IMR-90 (cell line): Measurements from ENCODE around the gene AGK. TPM values are rescaled to one million over a fixed set of nuclear protein-coding genes. Genes with fewer than 3 reads are reported as not detected.

Experiments
- ATAC-seq: fragments of 200-7000 bp; cut with Tn5 transposase; 2 replicates; pipeline ENCODE4 v1.9.1; 2020; ENCODE audit warnings: low read depth, mild to moderate bottlenecking, moderate library complexity
- BruUV-seq: library from RNA; stranded (reverse); fragments of 400-500 nt; replicated peaks from 2 replicates; lab custom pipeline; 2021; lab: Mats Ljungman, UMichigan
- CTCF ChIA-PET: fragments of 300-600 bp; formaldehyde crosslinking; extraction: SDS; loops from one replicate; lab custom pipeline; 2021; ENCODE audit warnings: antibody characterized with exemption; lab: Yijun Ruan, JAX
- POLR2A ChIA-PET: fragments of 300-600 bp; sonication (Branson Sonifier 250); formaldehyde crosslinking; loops from one replicate; lab custom pipeline; 2022; ENCODE audit warnings: antibody characterized with exemption; ENCODE audit not compliant: unreplicated experiment; lab: Charles Lee
- DNase-seq: peaks from one replicate; pipeline ENCODE4 v3.0.0; 2013
- H2AFZ ChIP-seq: replicated peaks from 2 replicates; pipeline ENCODE3; 2013; ENCODE audit warnings: low read length, mild to moderate bottlenecking; ENCODE audit not compliant: poor library complexity
- H2AK5ac ChIP-seq: 2 replicates; pipeline ENCODE4 v1.6.1; 2013; ENCODE audit warnings: low read depth, low read length, inconsistent platforms
- H2AK9ac ChIP-seq: replicated peaks from 2 replicates; pipeline ENCODE3; 2013; ENCODE audit warnings: mild to moderate bottlenecking, low read depth, low read length, moderate library complexity; ENCODE audit not compliant: poor library complexity
- H2BK120ac ChIP-seq: 2 replicates; pipeline ENCODE4 v1.6.1; 2013; ENCODE audit warnings: low read depth, low read length, inconsistent platforms
- H2BK15ac ChIP-seq: 3 replicates; pipeline ENCODE4 v1.6.1; 2013; ENCODE audit warnings: low read depth, low read length, inconsistent platforms
- H2BK20ac ChIP-seq: 2 replicates; pipeline ENCODE4 v1.6.1; 2013; ENCODE audit warnings: low read depth, mild to moderate bottlenecking, inconsistent platforms, low read length, moderate library complexity
- H2BK5ac ChIP-seq: 2 replicates; pipeline ENCODE4 v1.6.1; 2013; ENCODE audit warnings: mild to moderate bottlenecking, low read depth, low read length, inconsistent platforms; ENCODE audit not compliant: poor library complexity, severe bottlenecking
- H3K14ac ChIP-seq: replicated peaks from 2 replicates; pipeline ENCODE4 v1.6.1; 2013; ENCODE audit warnings: low read depth, low read length, inconsistent platforms
- H3K18ac ChIP-seq: 2 replicates; pipeline ENCODE4 v1.6.1; 2013; ENCODE audit warnings: low read depth, low read length, control low read depth
- H3K23ac ChIP-seq: 2 replicates; pipeline ENCODE4 v1.6.1; 2013; ENCODE audit warnings: low read depth, low read length, inconsistent platforms
- H3K27ac ChIP-seq: 2 replicates; pipeline ENCODE4 v1.5.1; 2013; ENCODE audit warnings: mild to moderate bottlenecking, control low read depth, low read length; ENCODE audit not compliant: insufficient read depth
- H3K27me3 ChIP-seq: 2 replicates; pipeline ENCODE4 v1.6.1; 2013; ENCODE audit warnings: low read length; ENCODE audit not compliant: control insufficient read depth, insufficient read depth
- H3K36me3 ChIP-seq: 2 replicates; pipeline ENCODE4 v1.6.1; 2013; ENCODE audit warnings: low read length, mixed read lengths; ENCODE audit not compliant: control insufficient read depth, insufficient read depth
- H3K4ac ChIP-seq: 2 replicates; pipeline ENCODE4 v1.6.1; 2013; ENCODE audit warnings: low read depth, low read length, inconsistent platforms
- H3K4me1 ChIP-seq: 2 replicates; pipeline ENCODE4 v1.6.1; 2013; ENCODE audit warnings: low read length, mixed read lengths; ENCODE audit not compliant: control insufficient read depth, insufficient read depth
- H3K4me2 ChIP-seq: 2 replicates; pipeline ENCODE4 v1.6.1; 2013; ENCODE audit warnings: low read depth, mild to moderate bottlenecking, control low read depth, low read length, moderate library complexity
- H3K4me3 ChIP-seq: 2 replicates; pipeline ENCODE4 v1.5.1; 2013; ENCODE audit warnings: low read depth, mild to moderate bottlenecking, control low read depth, low read length, moderate library complexity; ENCODE audit not compliant: insufficient read depth
- H3K56ac ChIP-seq: 2 replicates; pipeline ENCODE4 v1.6.1; 2013; ENCODE audit warnings: low read length, inconsistent platforms; ENCODE audit not compliant: insufficient read depth; ENCODE audit errors: extremely low read depth
- H3K79me1 ChIP-seq, 2 experiments: 2 replicates each; pipeline ENCODE4 v1.6.1; 2013; ENCODE audit warnings: low read length in 2 of 2, inconsistent platforms in 1 of 2, low read depth in 1 of 2
- H3K9ac ChIP-seq: 2 replicates; pipeline ENCODE4 v1.6.1; 2013; ENCODE audit warnings: low read depth, low read length, control low read depth
- H3K9me1 ChIP-seq: 2 replicates; pipeline ENCODE4 v1.6.1; 2013; ENCODE audit warnings: low read length, inconsistent platforms; ENCODE audit not compliant: insufficient read depth
- H3K9me3 ChIP-seq: 2 replicates; pipeline ENCODE4 v1.6.1; 2013; ENCODE audit warnings: low read length; ENCODE audit not compliant: control insufficient read depth, insufficient read depth
- H4K20me1 ChIP-seq: 2 replicates; pipeline ENCODE4 v1.6.1; 2013; ENCODE audit warnings: low read length, inconsistent platforms; ENCODE audit not compliant: insufficient read depth
- H4K5ac ChIP-seq: 2 replicates; pipeline ENCODE4 v1.6.1; 2013; ENCODE audit warnings: mild to moderate bottlenecking, low read depth, low read length, control low read depth
- H4K8ac ChIP-seq, 2 experiments: 2 replicates each; pipeline ENCODE4 v1.6.1; 2013; ENCODE audit warnings: low read depth in 2 of 2, low read length in 2 of 2, control low read depth in 1 of 2, inconsistent platforms in 1 of 2
- H4K91ac ChIP-seq: 2 replicates; pipeline ENCODE4 v1.6.1; 2013; ENCODE audit warnings: low read depth, low read length, inconsistent platforms; ENCODE audit not compliant: insufficient read depth
- CEBPB ChIP-seq: IDR thresholded peaks from 2 replicates; pipeline ENCODE4 v1.6.1; 2012; ENCODE audit warnings: low read depth, low read length, improper control_type of control experiment
- CHD1 ChIP-seq: IDR thresholded peaks from 2 replicates; pipeline ENCODE4 v1.6.1; 2012; ENCODE audit warnings: low read depth, low read length, improper control_type of control experiment
- CTCF ChIP-seq: conservative IDR thresholded peaks from 2 replicates; pipeline ENCODE4 v1.5.1; 2012; ENCODE audit warnings: mild to moderate bottlenecking, low read depth, low read length, improper control_type of control experiment
- ELK1 ChIP-seq: fragments of 150-350 bp; IDR thresholded peaks from 2 replicates; pipeline ENCODE4 v1.6.1; 2016; ENCODE audit warnings: low read depth, mild to moderate bottlenecking, low read length, moderate library complexity, borderline replicate concordance
- MAZ ChIP-seq: IDR thresholded peaks from 2 replicates; pipeline ENCODE4 v1.6.1; 2012; ENCODE audit warnings: low read depth, mild to moderate bottlenecking, low read length, improper control_type of control experiment, moderate library complexity, borderline replicate concordance
- POLR2A ChIP-seq: IDR thresholded peaks from 2 replicates; pipeline ENCODE4 v1.6.1; 2012; ENCODE audit warnings: mild to moderate bottlenecking, low read depth, low read length
- RAD21 ChIP-seq: IDR thresholded peaks from 2 replicates; pipeline ENCODE4 v1.6.1; 2012; ENCODE audit warnings: low read length, improper control_type of control experiment
- RFX5 ChIP-seq: IDR thresholded peaks from 2 replicates; pipeline ENCODE4 v1.8.0; 2012; ENCODE audit warnings: low read depth, mild to moderate bottlenecking, low read length, moderate library complexity
- USF2 ChIP-seq: fragments of 150-350 bp; IDR thresholded peaks from 2 replicates; pipeline ENCODE4 v1.6.1; 2017; ENCODE audit warnings: mild to moderate bottlenecking, antibody characterized with exemption, low read length, low read depth
- WGBS, 2 experiments: methylation state at CpG; one replicate each; pipeline versions ENCODE4 v1.1.5 to v1.1.7; 2013; ENCODE audit warnings: missing lambda C conversion rate in 2 of 2; ENCODE audit not compliant: insufficient read length in 1 of 2; ENCODE audit errors: extremely low coverage in 2 of 2; 5-methylcytosine and 5-hydroxymethylcytosine counted together
- dilution Hi-C: fragments of 300-500 bp; cut with HindIII; formaldehyde crosslinking; loops from one replicate; pipeline ENCODE4 v1.14.3; 2018; ENCODE audit warnings: low sequenced_read_pairs; ENCODE audit not compliant: unreplicated experiment
- in situ Hi-C: fragments of 300-500 bp; cut with MboI; formaldehyde crosslinking; loops from 3 replicates; pipeline ENCODE4 v1.14.3; 2019; ENCODE audit warnings: low sequenced_read_pairs, inconsistent platforms, mixed read lengths
- intact Hi-C: fragments of 100-400 bp; cut with micrococcal nuclease; formaldehyde crosslinking; loops from 2 replicates; pipeline ENCODE4 v1.10.0; 2022
- polyA plus RNA-seq, 3 experiments: library from polyadenylated mRNA; depleted of rRNA; stranded (reverse); fragments of >200 nt; gene quantifications; 2 replicates each; pipeline ENCODE4 v1.2.3, GENCODE V29; 2012; ENCODE audit warnings: low replicate concordance in 1 of 3
- total RNA-seq: library from RNA; depleted of rRNA; stranded (reverse); fragments of >200 nt; gene quantifications from 2 replicates; pipeline ENCODE4 v1.2.3, GENCODE V29; 2012

AGK gene
- total and polyA plus RNA-seq, 2 of the 4 experiments (the other 2 are of a cell fraction): 35.5 to 37.3 TPM

GRCh38 chr7:141686074-141686473 lies 134.9 kb downstream of the AGK start:
- no peak for ATAC-seq

More at GRCh38 chr7:141686074-141686473, 134.9 kb downstream of the AGK start:
- Histone ChIP-seq H3K79me1 (peaks cover 3 to 4% of the 10 kb centered on the region in 2 experiments; a peak in 1 of 4 replicates), H3K27me3 (no peaks in the 10 kb centered on the region), H3K23ac (no peak overlapping the region), H3K14ac (no peak overlapping the region), H3K56ac (no peak overlapping the region), H2BK5ac (no peak overlapping the region), H3K9me3 (no peaks in the 10 kb centered on the region), H4K5ac (no peak overlapping the region), H2BK20ac (no peak overlapping the region), H2AFZ (no peak overlapping the region), H3K27ac (no peak overlapping the region), H4K91ac (no peak overlapping the region), H4K8ac (no peak overlapping the region), H3K9me1 (0 out of 2 replicates have a peak, but pooled peaks cover 3% of the 10 kb centered on the region), H3K4me2 (no peak overlapping the region), H3K18ac (no peak overlapping the region), H3K36me3 (peaks cover 8% of the 10 kb centered on the region), H3K4me3 (no peak overlapping the region), H4K20me1 (no peaks in the 10 kb centered on the region), H3K4me1 (no peaks in the 10 kb centered on the region), H2AK9ac (no peak overlapping the region), H3K9ac (no peak overlapping the region), H2AK5ac (no peak overlapping the region), H3K4ac (no peak overlapping the region), H2BK120ac (no peak overlapping the region), H2BK15ac (no peak overlapping the region)
- ChIA-PET POLR2A (no interaction called here), CTCF (no interaction called here)
- BruUV-seq: no TSS peak
- no CpG with 5 or more reads among the region's 3 CpGs for WGBS, 2 experiments
- no peak for TF ChIP-seq USF2
- no peak for TF ChIP-seq RAD21
- no peak for TF ChIP-seq CTCF
- no peak for TF ChIP-seq CHD1
- no peak for TF ChIP-seq ELK1
- no peak for TF ChIP-seq RFX5
- TF ChIP-seq MAZ: no peak
- no peak for TF ChIP-seq CEBPB
- no peak for TF ChIP-seq POLR2A
- DNase-seq: no peak
- in situ Hi-C loops: no loop called here
- intact Hi-C loops: no loop called here
- dilution Hi-C loops: no loop called here
